ENCODE data around the gene CENPU. TPM values are rescaled to one million over a fixed set of nuclear protein-coding genes. Genes with fewer than 3 reads are reported as not detected.

Gene CENPU
- total RNA-seq, 1 experiment from 2014 or later = 124 TPM

GRCh38 chr4:184662236-184662635, 71.7 kb downstream of the CENPU start:
- Histone ChIP-seq H3K4me2 (ENCODE audit: insufficient read depth, insufficient read length, low read length) (no peak overlapping the region), H4K8ac (replicated peaks; ENCODE audit: insufficient read length, low read depth, low read length) (no peak overlapping the region), H2AFZ (ENCODE audit: low read length) (no peak overlapping the region), H3K4me1 (ENCODE audit: insufficient read depth, low read length) (no peaks in the 10 kb centered on the region), H3K23ac (ENCODE audit: insufficient read length, low read depth, low read length) (no peak overlapping the region), H3K14ac (ENCODE audit: insufficient read depth, low read length) (no peak overlapping the region), H2BK120ac (ENCODE audit: low read depth, low read length, poor library complexity, severe bottlenecking) (no peak overlapping the region), H2BK20ac (ENCODE audit: low read depth, low read length, poor library complexity, severe bottlenecking) (no peak overlapping the region), H2BK12ac (ENCODE audit: insufficient read length, low read depth, low read length) (no peak overlapping the region), H3K9me3 (ENCODE audit: control insufficient read depth, low read depth, low read length) (no peaks in the 10 kb centered on the region), H3K27me3 (ENCODE audit: insufficient read depth, low read length) (no peaks in the 10 kb centered on the region), H3K23me2 (ENCODE audit: insufficient read length, low read depth, low read length, poor library complexity, severe bottlenecking) (no peaks in the 10 kb centered on the region), H2AK5ac (ENCODE audit: insufficient read length, low read length) (no peak overlapping the region), H3K27ac (ENCODE audit: insufficient read length, low read depth, low read length) (no peak overlapping the region), H3K79me1 (ENCODE audit: insufficient read depth, low read depth, low read length, poor library complexity, severe bottlenecking) (no peaks in the 10 kb centered on the region), H2BK5ac (ENCODE audit: insufficient read length, low read length) (no peak overlapping the region), H3K9ac (ENCODE audit: extremely low read depth, insufficient read length, low read length) (no peak overlapping the region), H3K4ac (ENCODE audit: low read depth, low read length) (no peak overlapping the region), H3K56ac (ENCODE audit: insufficient read length, low read depth, low read length) (no peak overlapping the region), H4K5ac (ENCODE audit: insufficient read length, low read depth, low read length) (no peak overlapping the region), H3K18ac (ENCODE audit: insufficient read length, low read depth, low read length) (no peak overlapping the region), H2BK15ac (ENCODE audit: low read depth, low read length) (no peak overlapping the region), H3K79me2 (ENCODE audit: insufficient read depth, low read length) (no peaks in the 10 kb centered on the region), H3T11ph (ENCODE audit: low read length) (no peak overlapping the region), H4K20me1 (ENCODE audit: control insufficient read depth, insufficient read depth, insufficient read length) (no peaks in the 10 kb centered on the region), H4K91ac (ENCODE audit: insufficient read length, low read depth, low read length) (no peak overlapping the region)
- H3K9me3 Mint-ChIP-seq = no peaks in the 10 kb centered on the region
- no peak overlapping the region for H3K27ac Mint-ChIP-seq
- H3K36me3 Mint-ChIP-seq (ENCODE audit: insufficient read depth in 1 of 3, low read depth in 3 of 3) = peaks cover 0 to 4% (median 0%) of the 10 kb centered on the region in 3 experiments; a peak in 4 of 7 replicates
- TF ChIP-seq CTCF (conservative IDR thresholded peaks at IDR 0.05) = no peak
- DNase-seq = no peak
- H3K4me1 Mint-ChIP-seq = peaks cover 2 to 4% of the 10 kb centered on the region in 2 experiments
- no peaks in the 10 kb centered on the region for H3K27me3 Mint-ChIP-seq (ENCODE audit: low read depth)
- H3K4me3 Mint-ChIP-seq = no peak overlapping the region
- no CpG with 5 or more reads among the region's 1 CpG for WGBS (ENCODE audit: extremely low coverage, insufficient read length, low lambda C conversion rate)

All from H9 (cell line).